Body of pancreas (tissue), 4 donors: ENCODE measurements around the gene SNCA. TPM values are rescaled to one million over a fixed set of nuclear protein-coding genes. Genes with fewer than 3 reads are reported as not detected.

Experiments used
- ATAC-seq: fragments of 150-250 bp; one replicate; pipeline ENCODE4 v1.9.1; 2016
- DNase-seq, 4 donors: peaks; one replicate each; pipeline ENCODE4 v3.0.0-alpha.2; 2019
- H3K27ac ChIP-seq, 4 donors: fragments of 200-600 bp; sonication (generic); 1 replicate in 3 of 4; 2 replicates in 1 of 4; pipeline versions ENCODE4 v1.5.1 to v1.6.1; 2016 to 2019; ENCODE audit warnings: mild to moderate bottlenecking in 1 of 4, mixed read lengths in 1 of 4, moderate library complexity in 1 of 4
- H3K27me3 ChIP-seq, 2 donors: fragments of 200-600 bp; sonication (generic); one replicate each; pipeline ENCODE4 v1.6.0; 2016; ENCODE audit warnings: mild to moderate bottlenecking in 1 of 2
- H3K36me3 ChIP-seq, 2 donors: fragments of 200-600 bp; sonication (generic); replicated peaks in 1 of 2; 2 replicates each; pipeline ENCODE4 v1.5.1; 2016; ENCODE audit warnings: low read depth in 2 of 2; ENCODE audit not compliant: insufficient read depth in 1 of 2
- H3K4me1 ChIP-seq: fragments of 200-600 bp; sonication (generic); one replicate; pipeline ENCODE4 v1.6.0; 2016
- H3K4me3 ChIP-seq, 2 donors: fragments of 200-600 bp; sonication (generic); 1 replicate in 1 of 2; 2 replicates in 1 of 2; pipeline ENCODE4 v1.5.1; 2016 to 2019
- H3K9me3 ChIP-seq, 3 donors: fragments of 200-600 bp; sonication (generic); 1 replicate in 2 of 3; 2 replicates in 1 of 3; pipeline ENCODE4 v1.5.1; 2016
- POLR2A ChIP-seq, 3 donors: fragments of 450-650 bp; IDR thresholded peaks; one replicate each; pipeline ENCODE4 v1.6.1; 2016; ENCODE audit warnings: antibody characterized with exemption in 3 of 3, mild to moderate bottlenecking in 2 of 3
- WGBS, 2 donors: methylation state at CpG; one replicate each; pipeline ENCODE4 v1.1.5; 2017; 5-methylcytosine and 5-hydroxymethylcytosine counted together
- intact Hi-C: fragments of 100-400 bp; cut with DNase I; formaldehyde crosslinking; loops from one replicate; pipeline ENCODE4 v1.15.1; 2023
- total RNA-seq, 2 donors: library from RNA; depleted of rRNA; stranded (reverse); fragments of >200 nt; gene quantifications; one replicate each; pipeline ENCODE4 v1.1.0, GENCODE V29; 2016
- TF ChIP-seq, protein P1 (sequence below), 7 experiments: fragments of 450-650 bp in 4 of 7; fragments of 200-600 bp in 3 of 7; sonication (generic) in 3 of 7; IDR thresholded peaks; one replicate each; pipeline ENCODE4 v1.5.1; 2016 to 2019; ENCODE audit warnings: antibody characterized with exemption in 7 of 7

SNCA gene
- total RNA-seq, 2 donors from 2014 or later, result 9.3 TPM; not detected in 1

DNA sequence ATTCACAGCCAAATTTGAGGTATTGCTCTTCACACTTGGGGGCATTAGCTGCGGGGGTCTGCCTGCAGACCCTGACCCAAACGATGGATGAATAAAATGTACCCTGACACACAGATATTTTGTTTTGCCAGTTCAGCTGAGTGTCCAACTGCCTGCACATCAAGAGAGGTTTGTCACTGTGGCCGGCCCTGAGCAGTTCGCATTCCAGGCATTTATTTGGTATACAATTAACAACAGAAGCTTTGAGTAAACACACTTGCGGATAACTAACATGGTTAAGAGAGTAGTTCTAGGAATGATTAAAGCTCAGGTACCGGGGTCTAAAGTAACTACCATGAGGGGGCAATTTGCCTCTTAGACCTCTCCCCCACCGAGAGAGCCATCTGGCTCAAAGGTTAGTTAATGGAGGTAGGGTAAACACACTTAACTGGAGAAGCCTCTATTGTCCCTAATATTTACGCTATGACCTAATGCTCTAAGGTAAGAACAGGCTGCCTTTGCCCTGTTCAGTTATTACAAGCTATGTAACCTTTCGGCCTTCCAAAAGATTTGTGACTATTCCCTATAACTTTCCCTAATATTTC, 162.0 kb downstream of the SNCA start:
- no peak overlapping the region for H3K4me3 ChIP-seq
- WGBS, 2 donors, result 35 to 49% methylated on average over 9 of the region's 9 CpGs
- H3K27me3 ChIP-seq, result no peaks in the 10 kb centered on the region
- H3K36me3 ChIP-seq, result no peaks in the 10 kb centered on the region
- H3K27ac ChIP-seq, result no peak overlapping the region
- intact Hi-C loops, result no loop called here
- ATAC-seq (no peak), DNase-seq (no peak)
- no peaks in the 10 kb centered on the region for H3K4me1 ChIP-seq
- TF ChIP-seq, protein P1, sequence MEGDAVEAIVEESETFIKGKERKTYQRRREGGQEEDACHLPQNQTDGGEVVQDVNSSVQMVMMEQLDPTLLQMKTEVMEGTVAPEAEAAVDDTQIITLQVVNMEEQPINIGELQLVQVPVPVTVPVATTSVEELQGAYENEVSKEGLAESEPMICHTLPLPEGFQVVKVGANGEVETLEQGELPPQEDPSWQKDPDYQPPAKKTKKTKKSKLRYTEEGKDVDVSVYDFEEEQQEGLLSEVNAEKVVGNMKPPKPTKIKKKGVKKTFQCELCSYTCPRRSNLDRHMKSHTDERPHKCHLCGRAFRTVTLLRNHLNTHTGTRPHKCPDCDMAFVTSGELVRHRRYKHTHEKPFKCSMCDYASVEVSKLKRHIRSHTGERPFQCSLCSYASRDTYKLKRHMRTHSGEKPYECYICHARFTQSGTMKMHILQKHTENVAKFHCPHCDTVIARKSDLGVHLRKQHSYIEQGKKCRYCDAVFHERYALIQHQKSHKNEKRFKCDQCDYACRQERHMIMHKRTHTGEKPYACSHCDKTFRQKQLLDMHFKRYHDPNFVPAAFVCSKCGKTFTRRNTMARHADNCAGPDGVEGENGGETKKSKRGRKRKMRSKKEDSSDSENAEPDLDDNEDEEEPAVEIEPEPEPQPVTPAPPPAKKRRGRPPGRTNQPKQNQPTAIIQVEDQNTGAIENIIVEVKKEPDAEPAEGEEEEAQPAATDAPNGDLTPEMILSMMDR (IDR thresholded peaks at IDR 0.05), result no peak
- no peak for TF ChIP-seq POLR2A (IDR thresholded peaks at IDR 0.05)
- H3K9me3 ChIP-seq, result peaks cover 0 to 6% (median 0%) of the 10 kb centered on the region in 3 donors

Other genes with a start within 250 kb of the SNCA start
- gene MMRN1, start 57.7 kb upstream of the SNCA start, total RNA-seq, result 10 to 100 TPM in 1 of 2 donors, 1 to 10 TPM in 1; 8.2 to 33.5 TPM